ENCODE results near the gene TSPAN8. TPM values are rescaled to one million over a fixed set of nuclear protein-coding genes. Genes with fewer than 3 reads are reported as not detected.

Gene TSPAN8
- total and polyA plus RNA-seq, 9 of the 15 experiments (the other 6 are each of a cell fraction or from before 2014, with no cell fraction given): 0.11 to 0.55 (median 0.25) TPM; not detected in 2

DNA sequence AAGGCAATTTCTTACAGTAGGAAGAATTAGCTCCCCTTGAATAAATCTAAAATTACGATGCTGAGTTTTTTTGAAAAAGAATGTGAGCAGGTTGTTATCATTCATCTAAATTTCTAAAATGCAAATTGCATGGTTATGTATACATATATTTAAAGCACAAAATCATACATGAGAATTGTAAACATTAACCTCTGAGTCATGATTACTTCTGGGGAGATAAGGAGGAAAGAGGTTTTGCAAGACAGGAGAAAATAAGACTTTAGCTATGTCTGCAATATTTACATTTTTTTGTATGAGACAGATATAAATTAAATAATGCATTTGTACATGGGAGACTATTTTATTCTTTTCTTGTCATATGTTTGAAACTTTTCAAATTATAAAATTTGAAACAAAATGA, 72.2 kb downstream of the TSPAN8 start:
- Histone ChIP-seq H3K9me1 (ENCODE audit: control insufficient read depth, insufficient read depth, low read length) (no peaks in the 10 kb centered on the region), H3K79me2 (ENCODE audit: control insufficient read depth, insufficient read depth, low read length) (no peaks in the 10 kb centered on the region), H3K27me3 (ENCODE audit: control insufficient read depth in 2 of 2, insufficient read depth in 2 of 2, low read length in 2 of 2) (no peaks in the 10 kb centered on the region), H3K9ac (ENCODE audit: insufficient read depth in 1 of 2, low read depth in 2 of 2, low read length in 2 of 2) (no peak overlapping the region), H2AFZ (ENCODE audit: low read depth, low read length) (no peak overlapping the region), H3K4me2 (ENCODE audit: insufficient read depth, low read length) (no peak overlapping the region), H3K4me1 (replicated peaks in 1 of 2; ENCODE audit: control insufficient read depth in 2 of 2, insufficient read depth in 2 of 2, low read length in 2 of 2) (no peaks in the 10 kb centered on the region), H4K20me1 (replicated peaks; ENCODE audit: control insufficient read depth, insufficient read depth, low read length) (no peaks in the 10 kb centered on the region), H3K9me3 (replicated peaks; ENCODE audit: control insufficient read depth, insufficient read depth, low read depth, low read length) (no peaks in the 10 kb centered on the region), H3K36me3 (ENCODE audit: control insufficient read depth, insufficient read depth, low read length) (no peaks in the 10 kb centered on the region), H3K27ac (ENCODE audit: extremely low read depth, low read depth, low read length) (no peak overlapping the region), H3K4me3 (no peak overlapping the region)
- BruUV-seq (replicated peaks): no TSS peak
- intact Hi-C loops (cut with micrococcal nuclease) (no loop called here), in situ Hi-C loops (cut with MboI) (no loop called here)
- ATAC-seq: no peak
- TF ChIP-seq CEBPB (tag; IDR thresholded peaks at IDR 0.05): 0 out of 2 replicates have a peak, but pooled peaks have one; percentile 19
- peak; percentile 53; the same call in 1 of the 2 replicates for TF ChIP-seq FOSL1 (tag; conservative IDR thresholded peaks at IDR 0.05)
- TF ChIP-seq PPARD (CRISPR knock-in tag; IDR thresholded peaks at IDR 0.05): no peak
- POLR2A ChIA-PET: no interaction called here
- no peak for FAIRE-seq
- WGBS (ENCODE audit: insufficient coverage, low coverage, missing lambda C conversion rate): 7% methylated on average over 1 of the region's 1 CpG
- CTCF ChIA-PET (ENCODE audit: low intra/inter-chr PET ratio): no interaction called here
- no peak for DNase-seq (ENCODE audit: extremely low read depth in 1 of 4, low spot score in 3 of 4)

GRCh38 chr12:71075743-71076142, 82.1 kb downstream of the TSPAN8 start:
- POLR2A ChIA-PET: no interaction called here
- no peak overlapping the region for H3K4me2 ChIP-seq (ENCODE audit: insufficient read depth, low read length)
- intact Hi-C loops (cut with micrococcal nuclease): no loop called here
- H3K36me3 ChIP-seq (ENCODE audit: control insufficient read depth, insufficient read depth, low read length): no peaks in the 10 kb centered on the region
- no peak overlapping the region for H3K27ac ChIP-seq (ENCODE audit: extremely low read depth, low read depth, low read length)
- no peak for FAIRE-seq
- ATAC-seq: no peak
- BruUV-seq (replicated peaks): no TSS peak
- H3K9ac ChIP-seq (ENCODE audit: insufficient read depth in 1 of 2, low read depth in 2 of 2, low read length in 2 of 2): no peak overlapping the region
- no peak for DNase-seq (ENCODE audit: extremely low read depth in 1 of 4, low spot score in 3 of 4)
- CTCF ChIA-PET (ENCODE audit: low intra/inter-chr PET ratio): no interaction called here
- H4K20me1 ChIP-seq (replicated peaks; ENCODE audit: control insufficient read depth, insufficient read depth, low read length): no peaks in the 10 kb centered on the region
- H3K9me1 ChIP-seq (ENCODE audit: control insufficient read depth, insufficient read depth, low read length): no peaks in the 10 kb centered on the region
- H3K79me2 ChIP-seq (ENCODE audit: control insufficient read depth, insufficient read depth, low read length): no peaks in the 10 kb centered on the region
- no peaks in the 10 kb centered on the region for H3K4me1 ChIP-seq (replicated peaks in 1 of 2; ENCODE audit: control insufficient read depth in 2 of 2, insufficient read depth in 2 of 2, low read length in 2 of 2)
- in situ Hi-C loops (cut with MboI): no loop called here
- no peaks in the 10 kb centered on the region for H3K27me3 ChIP-seq (ENCODE audit: control insufficient read depth in 2 of 2, insufficient read depth in 2 of 2, low read length in 2 of 2)
- no peak overlapping the region for H2AFZ ChIP-seq (ENCODE audit: low read depth, low read length)
- H3K9me3 ChIP-seq (replicated peaks; ENCODE audit: control insufficient read depth, insufficient read depth, low read depth, low read length): no peaks in the 10 kb centered on the region
- 6% methylated on average over 2 of the region's 2 CpGs for WGBS (ENCODE audit: insufficient coverage, low coverage, missing lambda C conversion rate)
- H3K4me3 ChIP-seq: no peak overlapping the region
- TF ChIP-seq, protein P1, sequence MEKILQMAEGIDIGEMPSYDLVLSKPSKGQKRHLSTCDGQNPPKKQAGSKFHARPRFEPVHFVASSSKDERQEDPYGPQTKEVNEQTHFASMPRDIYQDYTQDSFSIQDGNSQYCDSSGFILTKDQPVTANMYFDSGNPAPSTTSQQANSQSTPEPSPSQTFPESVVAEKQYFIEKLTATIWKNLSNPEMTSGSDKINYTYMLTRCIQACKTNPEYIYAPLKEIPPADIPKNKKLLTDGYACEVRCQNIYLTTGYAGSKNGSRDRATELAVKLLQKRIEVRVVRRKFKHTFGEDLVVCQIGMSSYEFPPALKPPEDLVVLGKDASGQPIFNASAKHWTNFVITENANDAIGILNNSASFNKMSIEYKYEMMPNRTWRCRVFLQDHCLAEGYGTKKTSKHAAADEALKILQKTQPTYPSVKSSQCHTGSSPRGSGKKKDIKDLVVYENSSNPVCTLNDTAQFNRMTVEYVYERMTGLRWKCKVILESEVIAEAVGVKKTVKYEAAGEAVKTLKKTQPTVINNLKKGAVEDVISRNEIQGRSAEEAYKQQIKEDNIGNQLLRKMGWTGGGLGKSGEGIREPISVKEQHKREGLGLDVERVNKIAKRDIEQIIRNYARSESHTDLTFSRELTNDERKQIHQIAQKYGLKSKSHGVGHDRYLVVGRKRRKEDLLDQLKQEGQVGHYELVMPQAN (IDR thresholded peaks at IDR 0.05; ENCODE audit: borderline replicate concordance): no peak
- TF ChIP-seq ZNF384 (IDR thresholded peaks at IDR 0.05; ENCODE audit: low read depth, low read length): no peak
- no peak for TF ChIP-seq ZNF23 (CRISPR knock-in tag; IDR thresholded peaks at IDR 0.05)
- TF ChIP-seq ESRRA (IDR thresholded peaks at IDR 0.05; ENCODE audit: borderline replicate concordance, low read depth): no peak
- no peak for TF ChIP-seq CCNT2 (IDR thresholded peaks at IDR 0.05; ENCODE audit: borderline replicate concordance, extremely low read depth, insufficient read length, low read depth, low read length)
- no peak for TF ChIP-seq ATF1 (CRISPR knock-in tag; IDR thresholded peaks at IDR 0.05)
- no peak for TF ChIP-seq ATF1 (tag; IDR thresholded peaks at IDR 0.05)
- TF ChIP-seq TRIM28 (IDR thresholded peaks at IDR 0.05): no peak
- no peak for TF ChIP-seq ZNF583 (CRISPR knock-in tag; IDR thresholded peaks at IDR 0.05)
- no peak for TF ChIP-seq CSDE1 (IDR thresholded peaks at IDR 0.05)
- no peak for TF ChIP-seq ZSCAN29 (IDR thresholded peaks at IDR 0.05)
- TF ChIP-seq TBL1XR1 (IDR thresholded peaks at IDR 0.05; ENCODE audit: low read length in 2 of 2): no peak
- TF ChIP-seq CBX8 (IDR thresholded peaks at IDR 0.05; ENCODE audit: borderline replicate concordance, extremely low read depth, low read depth, low read length, poor library complexity, severe bottlenecking): no peak
- TF ChIP-seq FOXA1 (IDR thresholded peaks at IDR 0.05; ENCODE audit: borderline replicate concordance): no peak
- TF ChIP-seq HDAC1 (IDR thresholded peaks at IDR 0.05): no peak
